CD4-positive, alpha-beta T cell treated with Interleukin-21 for 1 hour (primary cell): ENCODE results near the gene HLA-DPB1.
A peak's percentile ranks its signal among the peaks of the same experiment; 100 is the strongest.
"Not testable (repeated sequence)": the region's sequence is repeated elsewhere in the genome, so short reads cannot be mapped to it uniquely, and the experiment has no call there.

Experiments
- DNase-seq: peaks from one replicate; pipeline ENCODE4 v3.0.0-alpha.2; 2020

HLA-DPB1 gene

GRCh38 chr6:33075568-33076405, at the start of gene HLA-DPB1:
Gene HLA-DPB1 (plus strand): TSS chr6:33075990. CDS start chr6:33076042, 52 bp downstream.
- peak; percentile 87 for DNase-seq

DNA sequence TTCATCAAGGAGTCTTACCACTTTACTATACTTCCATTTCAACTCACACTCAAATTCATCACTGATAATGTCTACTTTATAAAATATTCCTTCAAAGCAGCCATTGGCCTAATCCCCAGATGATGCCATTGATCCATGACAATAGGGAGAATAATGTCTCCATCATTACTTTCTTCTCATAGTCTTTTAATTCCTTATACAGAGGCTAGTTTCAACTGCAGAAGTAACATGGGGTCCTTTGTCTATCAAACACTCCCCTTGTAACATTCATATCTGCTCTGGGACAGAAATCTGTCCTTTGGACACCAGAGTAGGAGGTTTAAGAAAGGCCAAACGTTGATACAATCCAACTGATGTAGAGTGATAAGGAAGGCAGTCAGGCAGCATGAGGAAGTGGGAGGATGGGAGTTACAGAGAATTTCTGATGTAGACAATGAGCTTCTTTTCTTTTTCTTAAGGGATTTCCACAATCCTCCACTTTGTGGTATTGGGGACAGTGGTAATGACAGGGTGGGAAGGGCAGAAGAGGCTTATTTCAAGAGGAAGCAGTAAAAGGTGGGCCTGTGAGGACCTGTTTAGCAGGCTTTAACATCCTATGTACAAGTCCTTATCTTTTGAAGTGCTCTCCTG, 47.5 kb upstream of the HLA-DPB1 start:
- DNase-seq: no peak

- DNase-seq: peak; percentile 61
These were observed 46.2 kb upstream of the HLA-DPB1 start for GRCh38 chr6:33029328-33030184.

- DNase-seq: no peak
These were observed 45.5 kb upstream of the HLA-DPB1 start for GRCh38 chr6:33030245-33030644.

GRCh38 chr6:33034554-33034953, 41.2 kb upstream of the HLA-DPB1 start:
- no peak for DNase-seq

- DNase-seq: no peak
These were observed 39.3 kb upstream of the HLA-DPB1 start for GRCh38 chr6:33036535-33036934.

- no peak for DNase-seq
These were observed 35.6 kb upstream of the HLA-DPB1 start for GRCh38 chr6:33040157-33040556.

- DNase-seq: no peak
These were observed 26.3 kb upstream of the HLA-DPB1 start for GRCh38 chr6:33049323-33050013.

DNA sequence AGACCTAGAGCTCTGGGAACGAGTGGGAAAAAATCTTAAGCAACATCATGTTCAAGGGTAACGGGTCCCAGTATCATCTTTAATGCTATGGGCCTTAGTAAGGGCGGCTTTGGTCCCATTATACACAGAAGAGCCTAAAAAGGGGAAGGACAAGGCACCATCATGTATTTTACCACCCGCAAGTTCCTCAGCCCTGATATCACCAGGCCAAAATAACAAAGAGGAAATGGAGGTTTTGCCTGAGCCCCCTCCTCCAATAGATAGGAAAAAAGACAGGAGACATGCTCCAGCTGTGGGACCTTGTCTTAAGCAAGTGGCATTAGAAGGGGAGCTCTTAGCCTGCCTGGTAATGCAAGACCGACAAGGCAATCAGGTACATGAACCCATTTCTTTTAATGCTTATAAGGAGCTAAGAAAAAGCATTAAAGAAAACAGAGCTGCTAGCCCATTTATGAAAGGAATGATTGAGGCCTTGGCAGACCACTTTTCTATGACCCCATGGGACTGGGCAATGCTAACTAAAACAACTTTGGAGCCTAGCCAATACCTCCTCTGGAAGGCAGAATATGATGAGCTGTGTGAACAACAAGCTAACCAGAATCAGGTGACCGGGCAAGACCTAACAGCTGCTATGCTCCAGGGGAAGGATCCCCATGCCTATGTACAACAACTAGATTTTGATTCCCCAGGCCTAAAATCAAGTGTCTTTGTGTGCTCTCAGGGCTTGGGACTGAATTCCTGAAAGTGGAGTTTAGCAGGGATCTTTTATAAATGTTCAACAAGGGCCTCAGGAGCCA, 25.6 kb upstream of the HLA-DPB1 start:
- no peak for DNase-seq

- no peak for DNase-seq
These were observed 23.2 kb upstream of the HLA-DPB1 start for GRCh38 chr6:33052627-33053026.

GRCh38 chr6:33053230-33053629, 22.6 kb upstream of the HLA-DPB1 start:
- no peak for DNase-seq

- no peak for DNase-seq
These were observed 18.3 kb upstream of the HLA-DPB1 start for GRCh38 chr6:33057222-33058150.

GRCh38 chr6:33061987-33062386, 13.8 kb upstream of the HLA-DPB1 start:
- DNase-seq: no peak

DNA sequence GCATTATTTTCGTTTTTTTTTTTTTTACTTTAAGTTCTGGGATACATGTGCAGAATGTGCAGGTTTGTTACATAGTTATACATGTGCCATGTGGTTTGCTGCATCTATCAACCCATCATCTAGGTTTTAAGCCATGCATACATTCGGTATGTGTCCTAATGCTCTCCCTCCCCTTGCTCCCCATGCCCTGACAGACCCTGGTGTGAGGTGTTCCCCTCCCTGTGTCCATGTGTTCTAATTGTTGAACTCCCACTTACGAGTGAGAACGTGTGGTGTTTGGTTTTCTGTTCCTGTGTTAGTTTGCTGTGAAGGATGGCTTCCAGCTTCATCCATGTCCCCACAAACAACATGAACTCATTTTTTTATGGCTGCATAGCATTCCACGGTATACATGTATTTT, 12.4 kb upstream of the HLA-DPB1 start:
- DNase-seq: not testable (repeated sequence)

DNA sequence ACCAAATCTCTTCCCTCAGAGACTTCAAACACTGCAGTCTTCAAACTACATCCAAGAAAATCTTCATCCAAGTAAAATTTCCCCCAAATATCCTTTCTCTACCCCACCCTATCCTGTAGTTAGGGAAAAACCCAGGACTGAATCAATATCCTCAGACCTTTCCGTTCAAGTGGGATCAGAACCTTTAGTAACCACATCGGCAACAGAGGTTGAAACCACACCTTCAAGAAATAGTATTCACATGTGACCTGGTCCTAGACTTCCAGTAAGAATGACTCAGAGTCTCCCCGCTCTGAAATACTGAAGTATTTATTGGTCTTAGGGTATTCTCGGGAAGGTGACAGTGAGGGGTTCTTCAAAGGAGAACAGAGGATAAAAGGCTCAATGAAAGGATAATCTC, 11.1 kb upstream of the HLA-DPB1 start:
- DNase-seq: no peak

- DNase-seq: no peak
These were observed 10.5 kb upstream of the HLA-DPB1 start for GRCh38 chr6:33065312-33065711.

DNA sequence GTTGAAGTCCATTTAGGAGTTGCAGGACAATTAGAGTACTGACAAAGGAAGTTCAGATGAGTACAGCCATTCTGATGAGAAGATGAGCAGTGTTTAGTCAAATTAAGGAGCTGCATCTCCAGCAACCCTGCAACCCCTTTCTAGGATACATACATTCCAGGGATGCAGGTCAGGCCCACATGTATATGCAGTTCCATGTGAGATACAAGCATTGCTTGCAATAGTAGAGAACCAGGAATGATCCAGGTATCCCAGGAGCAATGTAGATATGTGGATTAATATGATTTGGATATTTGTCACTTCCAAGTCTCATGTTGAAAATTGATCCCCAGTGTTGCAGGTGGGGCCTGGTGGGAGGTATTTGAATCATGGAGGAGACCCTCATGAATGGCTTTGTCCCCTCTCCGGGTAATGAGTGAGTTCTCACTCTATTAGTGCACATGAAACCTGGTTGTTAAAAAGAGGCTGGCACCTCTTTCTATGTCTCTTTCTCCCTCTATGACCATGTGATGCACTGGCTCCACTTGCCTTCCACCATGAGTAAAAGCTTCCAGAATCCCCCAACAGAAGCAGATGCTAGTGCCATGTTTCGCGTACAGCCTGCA, 8.8 kb upstream of the HLA-DPB1 start:
- no peak for DNase-seq

DNA sequence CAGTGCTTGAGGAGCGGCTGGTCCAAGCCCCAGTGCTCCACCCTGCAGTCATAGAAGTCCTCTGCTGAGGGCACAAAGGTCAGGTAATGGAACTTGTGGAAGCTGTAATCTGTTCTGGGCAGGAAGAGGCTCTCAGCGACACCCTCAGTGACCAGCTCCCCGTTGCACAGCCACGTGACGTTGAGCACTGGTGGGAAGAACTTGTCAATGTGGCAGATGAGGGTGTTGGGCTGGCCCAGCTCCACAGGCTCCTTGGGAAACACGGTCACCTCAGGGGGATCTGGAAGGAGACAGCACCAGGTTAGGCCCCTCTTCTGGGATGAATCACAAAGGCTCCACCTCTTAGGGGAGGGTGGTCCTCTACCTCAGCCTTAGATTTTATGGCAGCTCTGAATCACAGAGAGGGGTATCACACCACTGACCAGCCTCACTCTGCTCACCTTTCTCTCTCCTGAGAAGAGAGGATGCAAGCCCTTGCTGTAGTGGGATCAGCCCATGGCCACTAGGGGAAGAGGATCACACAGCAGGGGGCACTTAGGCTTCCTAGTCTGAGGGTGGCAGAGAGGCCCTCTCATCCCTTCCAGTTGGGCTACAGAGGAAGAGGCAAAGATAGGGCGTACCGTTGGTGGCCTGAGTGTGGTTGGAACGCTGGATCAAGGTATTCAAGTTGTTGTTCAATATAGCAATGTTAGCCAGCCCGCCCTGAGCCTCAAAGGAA, 6.6 kb upstream of the HLA-DPB1 start:
- DNase-seq: no peak

GRCh38 chr6:33070909-33071308, 4.9 kb upstream of the HLA-DPB1 start:
- no peak for DNase-seq

DNA sequence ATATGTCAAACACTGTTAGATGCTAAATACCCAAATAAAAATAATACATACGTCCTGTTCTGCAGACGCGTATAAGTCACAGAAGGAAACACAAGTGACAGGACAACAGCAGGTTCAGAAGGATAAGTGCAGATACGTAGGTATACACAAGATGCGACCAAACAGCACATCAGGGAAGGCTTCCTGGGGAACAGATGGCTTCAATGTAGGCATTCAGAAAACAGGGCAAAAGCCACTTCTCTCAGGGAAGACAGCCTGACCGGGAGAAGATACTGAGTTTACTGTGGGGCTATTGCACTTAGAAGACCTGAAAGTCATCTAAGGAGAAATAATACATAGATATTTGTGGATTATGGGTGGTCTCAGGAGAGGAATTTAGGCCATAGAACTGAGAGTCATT, 4.2 kb upstream of the HLA-DPB1 start:
- no peak for DNase-seq
